NCI-H2227 (cell line): ENCODE results near the gene FOSB.

Experiments
- DNase-seq: peaks from one replicate; lab custom pipeline; 2025; ENCODE audit not compliant: unreplicated experiment; lab: John Stamatoyannopoulos, UW

Gene FOSB

DNA sequence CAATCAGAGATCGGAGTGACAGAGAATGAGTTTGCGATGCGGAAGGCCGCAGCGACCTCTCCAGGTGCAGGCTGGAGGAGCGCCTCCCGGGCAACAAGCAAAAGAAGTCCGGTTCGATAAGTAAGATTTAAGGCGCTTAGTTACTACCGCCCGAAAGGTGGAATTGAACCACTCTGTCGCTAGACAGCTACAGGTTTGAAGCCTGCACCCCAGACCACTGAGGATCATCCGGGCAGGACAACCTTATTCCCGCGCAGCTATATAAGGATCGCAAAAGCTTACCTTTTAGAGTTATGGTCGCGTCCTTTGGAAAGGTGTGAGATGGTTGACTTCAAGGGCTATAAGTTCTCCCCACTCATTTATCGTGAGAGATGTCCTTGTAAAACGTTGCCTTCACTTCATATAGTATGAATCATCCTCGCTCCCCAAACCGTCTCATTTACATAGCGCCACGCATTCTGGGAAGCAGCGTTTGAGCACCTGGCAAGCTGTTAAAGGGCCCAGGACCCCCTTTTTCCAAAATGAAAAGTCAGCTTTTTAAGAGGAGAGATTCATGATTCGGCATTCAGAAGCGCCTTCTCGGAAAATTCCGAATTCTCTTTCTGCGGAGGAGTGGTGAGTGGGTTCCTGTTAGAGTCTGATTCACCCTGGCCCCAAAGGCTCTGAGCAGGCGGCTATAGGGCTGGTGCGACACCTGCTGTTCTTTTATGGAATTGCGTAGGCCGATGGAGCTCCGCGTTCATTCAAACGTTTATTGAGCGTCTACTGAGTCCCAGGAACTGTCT is 10.8 kb downstream of the FOSB start:
- peak; percentile 87 for DNase-seq

DNA sequence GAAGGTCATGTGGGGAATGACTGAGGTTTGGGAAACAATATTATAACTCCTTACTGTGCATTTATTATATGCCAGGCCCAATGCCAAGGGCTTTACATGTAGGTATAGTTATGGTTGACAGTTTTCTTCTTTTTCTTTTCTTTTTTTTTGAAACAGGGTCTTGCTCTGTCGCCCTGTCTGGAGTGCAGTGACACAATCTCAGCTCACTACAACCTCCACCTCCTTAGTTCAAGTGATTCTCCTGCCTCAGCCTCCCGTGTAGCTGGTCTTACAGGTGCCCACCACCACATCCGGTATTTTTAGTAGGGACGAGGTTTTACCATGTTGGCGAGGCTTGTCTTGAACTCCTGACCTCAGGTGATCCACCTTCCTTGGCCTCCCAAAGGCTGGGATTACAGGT is 15.2 kb downstream of the FOSB start:
- no peak for DNase-seq

DNA sequence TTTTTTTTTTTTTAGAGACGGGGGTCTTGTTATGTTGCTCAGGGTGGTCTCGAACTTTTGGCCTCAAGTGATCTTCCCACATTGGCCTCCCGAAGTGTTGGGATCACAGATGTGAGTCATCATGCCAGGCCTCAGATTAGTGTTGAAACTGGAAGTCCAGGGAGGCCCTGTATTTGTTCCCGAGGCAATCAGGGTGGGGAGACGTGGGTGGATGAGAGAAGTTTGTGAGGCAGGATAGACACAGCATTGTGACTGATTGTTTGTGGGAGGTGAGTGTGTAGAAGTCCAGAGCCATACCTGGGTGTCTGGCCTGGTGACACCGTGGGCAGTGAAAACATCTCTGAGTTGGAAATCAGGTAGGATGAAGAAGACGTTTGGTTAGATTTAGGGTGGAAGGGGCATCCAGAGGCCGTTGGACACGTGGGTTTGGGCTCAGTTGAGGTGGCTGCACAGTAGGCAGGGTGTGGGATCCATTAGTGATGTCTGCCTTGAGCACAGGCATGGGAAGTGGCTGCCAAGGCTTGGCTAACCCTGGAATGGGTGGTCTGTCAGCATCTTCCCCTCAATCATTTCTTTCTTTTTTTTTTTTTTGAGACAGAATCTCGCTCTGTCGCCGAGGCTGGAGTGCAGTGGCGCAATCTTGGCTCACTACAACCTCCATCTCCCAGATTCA is 16.6 kb downstream of the FOSB start:
- DNase-seq: no peak

DNA sequence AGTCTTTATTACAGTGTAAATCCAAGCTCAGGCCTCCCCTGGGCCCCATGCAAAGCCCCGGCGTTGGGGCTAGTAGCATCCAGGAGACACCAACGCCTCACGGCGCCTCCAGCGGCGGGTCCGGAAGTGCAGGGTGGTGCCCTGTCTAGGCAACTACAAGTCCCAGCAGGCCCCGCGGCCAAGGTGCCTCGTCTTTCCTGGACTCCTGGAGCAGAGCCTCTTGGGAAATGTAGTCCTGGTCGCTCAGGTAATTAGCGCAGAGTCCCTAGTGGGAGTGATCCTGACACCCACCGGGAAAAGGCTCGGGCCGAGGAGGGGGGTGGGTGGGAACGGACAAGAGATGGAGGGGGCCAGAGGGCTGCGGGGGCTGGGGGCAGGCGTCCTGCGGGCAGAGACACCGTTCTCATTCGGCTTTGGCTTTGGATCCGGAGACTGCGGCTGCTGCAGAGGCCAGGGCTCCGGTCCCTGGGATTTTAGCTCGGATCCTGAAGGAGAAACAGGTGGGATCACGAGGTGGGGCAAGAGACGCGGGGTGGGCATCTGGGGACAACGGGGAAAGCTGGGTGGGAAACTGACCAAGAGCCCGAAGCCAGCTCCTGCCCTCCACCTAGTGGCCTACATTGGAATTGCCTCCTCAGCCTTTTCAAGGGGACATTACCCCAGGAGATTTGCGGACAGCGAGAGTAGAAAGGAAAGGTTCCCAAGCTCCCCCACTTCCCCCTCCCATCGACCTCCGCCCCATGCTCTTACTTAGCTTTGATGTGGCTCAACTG is 17.7 kb downstream of the FOSB start:
- peak; percentile 96 for DNase-seq

DNA sequence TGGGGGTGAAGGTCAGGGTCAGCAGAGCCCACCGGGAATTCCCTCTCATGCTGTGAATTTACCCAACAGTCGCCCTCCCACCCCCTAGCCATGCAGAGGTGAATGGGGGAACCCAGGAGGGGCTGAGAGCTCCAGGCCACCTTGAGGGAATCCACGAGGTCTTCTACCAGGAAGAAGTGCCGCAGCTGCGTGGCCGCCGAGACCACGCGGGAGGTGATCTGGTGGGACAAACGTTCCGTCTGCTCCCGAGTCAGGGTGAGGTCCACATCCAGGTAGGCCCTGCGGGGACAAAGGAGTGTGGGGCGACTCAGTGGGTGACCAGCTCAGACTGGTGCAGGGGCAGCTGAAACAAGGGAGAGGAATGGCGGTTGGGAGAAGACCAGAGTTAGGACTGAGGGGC is 20.9 kb downstream of the FOSB start:
- no peak for DNase-seq

DNA sequence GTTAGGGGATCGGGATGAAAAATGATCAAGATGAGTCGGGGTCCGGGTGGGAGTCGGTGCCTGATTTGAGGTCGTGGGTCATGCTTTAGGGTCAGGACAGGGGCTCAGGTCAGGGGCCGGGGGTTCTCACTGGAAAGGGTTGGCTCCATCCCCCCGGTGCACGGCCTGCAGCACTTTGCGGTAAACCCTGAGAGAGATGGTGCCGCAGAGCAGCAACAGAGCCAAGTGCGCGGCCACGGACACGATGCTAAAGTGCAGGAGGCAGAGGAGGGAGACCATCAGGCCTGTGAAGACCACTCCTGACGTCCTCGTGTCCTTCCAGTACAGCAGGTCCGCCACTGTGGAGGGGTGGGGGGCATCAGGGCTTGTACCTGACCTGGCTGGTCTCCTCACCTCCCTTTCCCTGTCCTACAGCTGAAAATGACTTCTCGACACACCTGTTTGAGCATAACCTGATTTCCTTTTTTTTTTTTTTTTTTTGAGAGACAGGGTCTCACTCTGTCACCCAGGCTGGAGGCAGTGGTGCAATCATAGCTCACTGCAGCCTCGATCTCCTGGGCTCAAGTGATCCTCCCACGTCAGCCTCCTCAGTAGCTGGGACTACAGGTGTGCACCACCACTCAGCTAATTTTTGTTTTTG is 21.5 kb downstream of the FOSB start:
- no peak for DNase-seq

DNA sequence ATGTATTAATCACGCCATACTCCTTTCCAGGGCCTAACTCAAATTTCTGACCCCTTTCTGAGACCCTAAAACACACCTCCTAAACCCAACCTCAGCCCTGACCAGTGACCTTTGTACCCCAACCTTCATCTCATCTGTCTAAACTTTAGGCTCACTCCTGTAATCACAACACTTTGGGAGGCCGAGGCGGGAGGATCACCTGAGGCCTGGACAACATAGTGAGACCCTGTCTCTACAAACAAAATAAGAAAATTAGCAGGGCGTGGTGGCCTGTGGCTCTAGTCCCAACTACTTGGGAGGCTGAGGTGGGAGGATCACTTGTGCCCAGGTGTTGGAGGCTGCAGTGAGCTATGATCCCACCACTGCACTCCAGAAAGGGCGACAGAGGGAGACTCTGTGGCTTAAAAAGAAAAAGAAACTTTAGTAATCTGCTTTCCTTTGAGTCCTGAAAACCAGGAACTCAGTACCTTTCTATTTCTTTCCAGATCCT is 24.4 kb downstream of the FOSB start:
- DNase-seq: no peak

DNA sequence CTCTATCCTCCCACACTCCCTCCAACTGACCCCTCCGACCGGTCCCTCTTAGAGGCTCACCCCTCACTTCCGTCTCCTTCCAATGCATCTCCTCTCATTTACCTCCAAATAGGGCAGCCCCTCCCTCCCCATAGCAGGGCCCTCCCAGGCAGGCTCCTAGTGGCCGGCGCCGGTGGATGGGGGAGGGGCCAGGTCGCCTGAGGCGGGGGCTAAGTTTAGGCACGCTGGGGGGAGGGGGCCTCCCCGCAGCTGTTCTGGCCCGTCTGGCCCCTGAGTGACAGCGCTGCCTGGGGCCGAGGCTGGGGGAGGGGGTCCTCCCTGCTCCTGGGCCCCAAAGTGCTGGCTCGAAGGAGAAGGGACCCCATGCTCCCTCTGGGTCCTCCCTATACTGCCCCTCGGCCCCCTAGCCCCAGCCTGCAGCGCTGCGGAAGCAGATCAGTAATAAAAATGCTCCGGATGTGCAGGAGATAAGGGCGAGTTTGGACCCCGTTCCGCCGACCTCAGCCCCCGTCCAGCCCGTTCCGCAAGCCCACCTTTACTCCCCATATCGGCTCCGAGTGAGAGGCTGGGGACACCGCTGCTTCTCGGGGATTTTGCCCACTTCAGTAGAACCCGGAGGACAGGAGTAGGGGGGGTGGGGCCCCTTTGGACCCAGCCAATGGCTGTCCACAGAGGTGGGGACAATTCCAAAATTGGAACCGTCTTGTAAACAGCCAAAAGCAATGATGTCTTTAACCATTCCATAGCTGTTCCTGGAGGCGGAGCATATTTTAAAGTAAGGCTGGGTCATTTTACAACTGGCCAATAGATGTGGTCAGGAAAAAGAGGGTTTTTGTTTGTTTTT is 25.1 kb downstream of the FOSB start:
- DNase-seq: no peak

DNA sequence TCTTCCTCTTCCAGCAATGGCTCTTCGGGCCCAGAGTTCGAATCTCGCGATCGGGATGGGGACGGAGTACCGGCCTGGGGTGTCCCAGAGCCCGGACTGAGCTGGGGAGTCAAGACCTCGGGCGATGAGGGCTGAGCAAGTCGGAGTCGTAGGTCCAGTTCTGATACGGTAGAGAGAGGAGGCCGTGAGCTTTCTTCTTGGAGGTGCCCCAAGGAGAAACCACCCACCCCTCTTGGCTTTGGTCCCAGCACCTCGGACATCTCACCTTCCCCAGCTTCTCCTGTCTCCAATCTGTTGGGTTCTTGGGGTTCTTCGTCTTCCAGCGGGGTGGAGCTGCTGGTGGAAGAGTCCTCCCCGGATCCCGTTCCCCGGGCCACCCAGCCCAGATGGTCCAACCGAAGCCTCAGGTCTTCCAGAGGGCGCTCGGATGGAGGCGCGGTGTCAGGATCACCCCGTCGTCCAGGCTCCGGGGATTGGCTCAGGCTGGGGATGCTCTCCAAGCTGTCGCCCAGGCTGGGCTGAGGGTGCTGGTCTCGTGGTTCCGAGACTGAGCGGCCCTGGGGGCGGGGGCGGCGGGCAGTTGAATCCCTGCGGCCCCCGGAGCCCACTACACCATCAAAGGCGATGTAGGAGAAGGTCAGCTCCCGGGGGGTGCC is 26.6 kb downstream of the FOSB start:
- no peak for DNase-seq

DNA sequence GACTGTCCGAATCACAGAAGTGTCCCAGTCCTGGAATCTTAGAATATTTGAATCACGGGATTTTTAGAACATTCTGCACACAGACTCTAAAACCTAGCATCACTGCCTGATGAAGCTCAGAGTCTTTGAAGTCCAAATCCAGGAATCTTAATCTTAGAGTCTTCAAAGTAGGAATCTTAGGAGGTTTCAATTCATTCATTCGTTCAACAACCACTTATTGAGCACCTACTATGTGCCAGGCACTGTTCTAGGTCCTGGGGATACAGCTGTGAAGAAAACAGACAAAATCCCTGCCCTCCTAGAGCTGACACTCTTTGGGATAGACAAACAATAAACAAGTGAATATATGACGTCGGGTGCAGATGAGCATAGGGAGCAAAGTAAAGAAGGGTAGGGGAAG is 27.4 kb downstream of the FOSB start:
- no peak for DNase-seq

DNA sequence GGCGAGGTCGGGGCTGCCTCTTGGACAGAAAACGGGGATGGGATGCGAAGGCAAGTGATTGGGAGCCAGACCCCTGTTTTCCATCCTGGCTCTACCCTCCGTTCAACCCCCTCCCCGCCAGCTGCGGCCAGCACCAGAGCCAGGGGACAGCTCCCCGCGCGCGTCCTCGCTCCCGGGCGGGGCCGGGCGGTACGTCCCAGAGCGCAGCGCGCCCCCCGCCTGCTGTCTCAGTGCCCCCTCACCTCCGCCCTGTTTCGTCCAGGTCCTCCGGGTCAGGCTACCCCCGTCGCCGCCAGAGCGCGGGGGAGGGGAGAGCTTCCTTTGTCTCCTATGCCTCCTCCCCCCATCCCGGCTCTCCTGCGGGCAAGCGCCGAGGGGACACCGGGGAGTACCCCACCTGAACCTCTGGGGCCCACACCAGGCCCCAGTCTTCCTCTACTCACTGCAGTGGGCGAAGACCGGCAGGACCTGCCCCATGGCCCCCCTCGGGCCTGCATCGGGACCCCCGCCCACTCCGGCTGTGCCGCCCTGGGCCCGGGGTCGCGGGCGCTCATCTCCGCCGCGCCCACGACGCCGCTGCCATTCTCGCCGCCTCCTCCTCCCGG is 28.7 kb downstream of the FOSB start:
- peak; percentile 58 for DNase-seq

DNA sequence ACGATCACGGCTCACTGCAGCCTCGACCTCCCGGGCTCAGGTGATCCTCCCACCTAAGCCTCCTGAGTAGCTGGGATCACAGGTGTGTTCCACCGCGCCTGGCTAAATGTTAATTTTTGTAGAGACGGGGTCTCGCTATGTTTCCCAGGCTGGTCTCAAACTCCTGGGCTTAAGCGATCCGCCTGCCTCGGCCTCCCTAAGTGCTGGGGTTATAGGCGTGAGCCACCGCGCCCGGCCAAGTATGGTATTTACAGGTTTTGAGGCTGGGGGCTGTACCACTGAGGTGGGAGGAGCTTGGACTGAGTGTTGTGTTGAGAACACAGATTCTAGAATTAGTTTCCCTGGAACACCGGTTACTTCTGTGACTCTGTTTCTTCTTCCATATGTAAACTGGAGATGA is 30.0 kb downstream of the FOSB start:
- peak; percentile 12 for DNase-seq

DNA sequence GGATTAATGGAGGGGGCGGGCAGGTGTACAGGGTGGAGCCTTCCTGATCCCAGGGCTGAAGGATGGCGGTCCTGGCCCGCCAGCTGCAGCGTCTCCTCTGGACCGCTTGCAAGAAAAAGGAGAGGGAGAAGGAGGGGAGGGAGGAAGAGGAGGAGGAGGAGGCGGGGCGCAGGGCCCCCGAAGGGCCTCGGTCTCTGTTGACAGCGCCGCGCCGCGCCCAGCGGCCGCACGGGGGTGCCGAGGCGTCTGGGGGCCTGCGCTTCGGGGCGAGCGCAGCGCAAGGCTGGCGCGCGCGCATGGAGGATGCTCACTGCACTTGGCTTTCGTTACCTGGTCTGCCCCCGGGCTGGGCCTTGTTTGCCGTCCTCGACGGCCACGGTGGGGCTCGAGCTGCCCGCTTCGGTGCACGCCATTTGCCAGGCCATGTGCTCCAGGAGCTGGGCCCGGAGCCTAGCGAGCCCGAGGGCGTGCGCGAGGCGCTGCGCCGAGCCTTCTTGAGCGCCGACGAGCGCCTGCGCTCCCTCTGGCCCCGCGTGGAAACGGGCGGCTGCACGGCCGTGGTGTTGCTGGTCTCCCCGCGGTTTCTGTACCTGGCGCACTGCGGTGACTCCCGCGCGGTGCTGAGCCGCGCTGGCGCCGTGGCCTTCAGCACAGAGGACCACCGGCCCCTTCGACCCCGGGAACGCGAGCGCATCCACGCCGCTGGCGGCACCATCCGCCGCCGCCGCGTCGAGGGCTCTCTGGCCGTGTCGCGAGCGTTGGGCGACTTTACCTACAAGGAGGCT is 30.8 kb downstream of the FOSB start, which contains the start of gene PPM1N:
Gene PPM1N, plus strand, starts transcription at position 33 of the 785 bp plus-strand sequence. Its CDS starts 30 bp downstream, at position 63.
- DNase-seq: no peak

DNA sequence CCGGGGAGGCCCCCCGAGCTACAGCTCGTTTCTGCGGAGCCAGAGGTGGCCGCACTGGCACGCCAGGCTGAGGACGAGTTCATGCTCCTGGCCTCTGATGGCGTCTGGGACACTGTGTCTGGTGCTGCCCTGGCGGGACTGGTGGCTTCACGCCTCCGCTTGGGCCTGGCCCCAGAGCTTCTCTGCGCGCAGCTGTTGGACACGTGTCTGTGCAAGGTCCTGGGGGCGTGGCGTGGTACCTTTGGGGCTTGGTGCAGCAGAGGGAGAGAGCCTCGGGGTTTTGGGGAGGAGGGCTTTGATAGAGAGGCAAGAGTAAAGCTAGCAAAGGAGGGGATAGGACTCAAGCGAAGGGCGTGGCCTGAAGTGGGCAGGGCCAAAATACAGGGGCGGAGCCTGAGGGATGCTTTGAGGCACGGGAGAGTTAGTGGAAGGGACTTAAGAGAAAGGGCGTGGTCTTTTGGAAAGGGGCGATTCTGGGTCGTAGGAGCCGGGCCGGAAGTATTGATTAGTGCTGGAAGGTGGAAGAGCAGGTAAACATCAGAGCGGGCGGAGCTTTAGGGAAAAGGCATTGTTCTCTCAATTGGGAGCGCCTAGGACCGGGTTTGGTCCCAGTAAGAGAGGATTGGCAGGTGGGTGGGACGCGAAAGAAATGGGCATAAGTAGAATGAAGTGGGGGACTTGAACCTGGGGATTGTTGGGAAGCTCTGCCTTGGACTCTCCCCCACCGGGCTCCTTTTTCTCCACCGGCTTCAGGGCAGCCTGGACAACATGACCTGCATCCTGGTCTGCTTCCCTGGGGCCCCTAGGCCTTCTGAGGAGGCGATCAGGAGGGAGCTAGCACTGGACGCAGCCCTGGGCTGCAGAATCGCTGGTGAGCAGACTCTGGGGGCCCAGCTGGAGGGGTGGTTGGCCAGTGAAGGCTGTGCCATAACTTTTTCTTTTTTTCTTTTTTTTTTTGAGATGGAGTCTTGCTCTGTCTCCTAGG is 31.7 kb downstream of the FOSB start:
- DNase-seq: peak; percentile 17

DNA sequence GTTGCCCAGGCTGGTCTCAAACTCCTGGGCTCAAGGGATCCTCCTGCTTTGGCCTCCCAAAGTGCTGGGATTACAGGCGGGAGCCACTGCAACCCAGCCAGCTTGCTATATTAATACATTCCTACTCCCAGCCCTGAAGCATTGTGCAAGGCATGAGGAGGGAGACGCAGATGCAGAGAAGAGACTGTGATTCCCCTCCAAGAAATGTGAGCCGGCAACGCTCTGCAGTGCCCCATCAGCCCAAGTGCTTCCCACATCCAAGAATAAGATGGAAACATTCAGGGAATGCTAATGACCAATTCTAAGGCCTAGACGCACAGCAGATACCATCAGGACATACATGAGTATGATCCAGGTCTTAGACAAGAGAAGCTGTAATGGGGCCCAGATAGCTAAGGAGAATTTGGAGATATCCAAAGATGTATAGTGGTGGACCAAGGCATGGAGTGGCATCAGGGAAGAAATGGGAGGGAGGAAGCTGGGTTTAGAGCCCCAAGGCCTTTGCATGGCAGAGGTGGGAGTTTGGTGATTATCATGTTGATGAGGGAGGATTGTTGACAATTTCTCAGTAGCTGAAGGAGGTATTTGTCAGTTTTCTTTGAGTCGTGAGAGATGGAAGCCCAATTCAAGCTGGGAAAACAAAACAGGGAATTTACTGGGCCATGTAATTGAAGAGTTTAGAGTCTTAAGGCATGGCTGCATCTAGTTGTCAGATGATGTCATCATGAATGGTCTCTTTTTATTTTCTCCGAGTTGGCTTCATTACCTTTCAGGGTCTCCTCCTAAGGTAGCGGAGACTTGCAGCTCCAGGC is 33.3 kb downstream of the FOSB start:
- no peak for DNase-seq

DNA sequence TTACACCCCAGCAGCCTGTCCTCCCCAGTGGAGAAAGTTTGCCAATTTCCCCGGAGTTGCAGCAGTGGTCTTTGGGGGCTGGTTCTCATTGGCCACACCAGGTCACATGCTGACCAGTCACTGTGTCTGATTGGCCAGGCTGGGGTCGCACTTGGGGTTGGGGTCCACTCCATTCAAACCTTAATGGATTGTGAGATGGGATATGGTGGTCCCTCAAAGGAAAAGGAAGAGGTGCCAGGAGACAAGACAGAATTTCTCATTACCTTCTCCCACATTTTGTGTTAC is 33.9 kb downstream of the FOSB start:
- no peak for DNase-seq

DNA sequence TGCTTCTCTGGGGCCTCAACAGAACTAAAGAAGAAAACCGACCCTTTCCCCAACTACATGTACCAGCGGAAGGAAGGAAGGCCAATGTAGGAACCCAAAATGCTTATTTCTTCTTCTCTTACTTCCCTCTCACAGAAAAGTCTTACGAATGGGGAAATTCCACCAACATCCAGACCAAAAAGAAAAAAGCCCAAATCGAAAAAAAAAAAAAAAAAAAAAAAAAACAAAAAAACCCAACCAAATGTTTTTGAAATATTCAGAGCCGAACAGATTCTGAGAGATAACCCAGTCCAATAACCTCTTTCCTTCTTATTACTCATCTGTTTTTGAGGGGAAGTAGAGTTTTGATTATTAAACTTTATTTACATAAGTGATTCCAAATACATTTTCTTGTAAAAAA is 34.3 kb downstream of the FOSB start:
- no peak for DNase-seq
